HG03135 (cell line): ENCODE results near the gene DAPP1.
"Not testable (repeated sequence)": the region's sequence is repeated elsewhere in the genome, so short reads cannot be mapped to it uniquely, and the experiment has no call there.

Experiments used
- ATAC-seq: cut with Tn5 transposase; IDR thresholded peaks from one replicate; pipeline ENCODE4 v1.9.1; 2021; ENCODE audit warnings: mild to moderate bottlenecking, moderate library complexity; ENCODE audit not compliant: unreplicated experiment

The DAPP1 gene

GRCh38 chr4:99816545-99817308, at the start of gene DAPP1:
Gene DAPP1 (plus strand): TSS chr4:99816827. CDS start chr4:99816914, 87 bp downstream.
- peak; percentile 97 for ATAC-seq

GRCh38 chr4:99770842-99771241, 45.8 kb upstream of the DAPP1 start:
- ATAC-seq = not testable (repeated sequence)

- ATAC-seq = no peak
These were observed 32.7 kb upstream of the DAPP1 start for GRCh38 chr4:99783940-99784339.

DNA sequence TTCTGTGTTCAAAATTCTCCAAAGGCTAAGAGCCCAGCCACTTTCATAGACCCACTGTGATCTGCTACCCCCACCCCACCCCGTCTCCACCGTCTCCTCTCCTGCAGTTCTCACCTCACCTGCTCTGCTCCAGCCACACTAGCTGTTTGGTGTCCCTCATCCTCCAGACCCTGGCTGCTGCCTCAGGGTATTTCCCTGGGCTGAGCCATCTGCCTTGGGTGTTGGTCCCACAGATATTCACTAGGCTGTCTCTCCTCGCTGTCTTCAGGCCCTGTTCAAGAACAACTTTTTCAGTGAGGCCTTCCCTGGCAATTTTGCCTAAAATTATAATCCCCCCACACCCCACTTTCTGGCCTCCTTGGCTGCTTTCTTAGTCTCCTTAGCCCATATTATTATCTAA, 31.8 kb upstream of the DAPP1 start:
- no peak for ATAC-seq

DNA sequence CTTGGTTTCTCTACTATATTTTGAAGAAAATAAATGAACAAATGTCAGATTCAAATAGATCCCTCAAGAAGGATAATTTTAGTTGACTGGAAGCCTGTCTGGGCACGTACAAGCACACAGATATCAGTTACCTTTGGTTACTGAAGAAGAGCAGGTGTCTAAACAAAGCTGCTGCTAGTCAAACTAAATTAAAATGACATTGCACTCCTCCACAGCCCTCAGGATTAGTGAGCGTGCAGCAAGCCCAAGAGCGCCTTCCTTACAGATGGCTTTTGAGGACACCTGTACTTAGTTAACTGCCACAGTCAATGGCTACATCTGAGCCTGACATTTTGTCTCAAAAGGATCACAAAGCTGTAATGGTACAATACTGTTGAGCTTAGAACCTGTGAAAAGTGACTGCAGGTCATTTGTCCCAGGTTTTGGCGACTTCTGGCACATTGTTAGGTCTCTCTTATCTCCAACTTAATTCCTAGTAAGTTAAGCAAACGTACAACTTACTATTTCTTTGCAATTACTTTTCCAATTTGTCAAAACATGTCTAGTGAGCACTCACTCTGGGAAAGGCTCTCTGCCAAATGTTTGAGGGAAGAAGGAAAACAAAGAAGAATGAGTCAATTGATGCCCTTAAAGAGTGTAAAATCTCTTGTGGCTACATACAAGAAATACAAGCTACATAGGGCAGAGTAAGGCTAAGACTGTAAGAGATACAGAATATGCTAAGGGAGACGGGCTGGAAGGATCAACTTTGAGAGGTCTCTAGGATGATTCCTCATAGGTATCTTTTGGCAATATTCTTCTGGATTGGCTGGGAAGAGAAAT, 25.6 kb upstream of the DAPP1 start:
- no peak for ATAC-seq

DNA sequence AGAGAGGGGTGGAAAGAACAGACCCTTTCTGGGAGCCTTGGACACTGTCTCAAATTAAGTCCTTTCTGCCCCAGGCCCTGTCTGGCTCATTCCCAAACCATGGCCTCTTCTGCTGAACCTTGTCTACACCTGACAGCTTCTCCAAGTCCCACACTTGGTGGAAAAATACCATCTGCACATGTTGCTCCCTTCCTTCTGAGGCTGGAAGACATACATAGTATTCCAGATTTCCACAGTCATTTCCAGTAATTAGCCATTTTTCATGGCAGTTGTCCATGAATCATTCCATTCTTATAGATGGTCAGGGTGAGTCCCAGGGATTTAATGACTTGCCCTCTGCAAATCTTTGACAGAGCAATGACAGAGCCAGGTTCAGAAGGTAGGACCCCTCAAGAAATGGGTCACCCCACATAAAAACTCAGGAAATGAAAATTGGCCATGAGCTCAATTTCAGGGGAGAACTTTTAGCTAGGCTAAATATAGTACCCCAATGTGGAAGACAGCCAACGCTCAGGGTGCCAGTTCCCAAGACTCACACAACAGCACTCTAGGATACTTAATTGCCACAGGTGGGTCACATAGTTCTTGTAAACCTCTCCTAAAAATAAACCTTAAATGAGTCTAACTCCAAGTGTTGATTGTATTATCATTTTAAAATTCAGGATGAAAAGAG, 16.2 kb upstream of the DAPP1 start:
- no peak for ATAC-seq

DNA sequence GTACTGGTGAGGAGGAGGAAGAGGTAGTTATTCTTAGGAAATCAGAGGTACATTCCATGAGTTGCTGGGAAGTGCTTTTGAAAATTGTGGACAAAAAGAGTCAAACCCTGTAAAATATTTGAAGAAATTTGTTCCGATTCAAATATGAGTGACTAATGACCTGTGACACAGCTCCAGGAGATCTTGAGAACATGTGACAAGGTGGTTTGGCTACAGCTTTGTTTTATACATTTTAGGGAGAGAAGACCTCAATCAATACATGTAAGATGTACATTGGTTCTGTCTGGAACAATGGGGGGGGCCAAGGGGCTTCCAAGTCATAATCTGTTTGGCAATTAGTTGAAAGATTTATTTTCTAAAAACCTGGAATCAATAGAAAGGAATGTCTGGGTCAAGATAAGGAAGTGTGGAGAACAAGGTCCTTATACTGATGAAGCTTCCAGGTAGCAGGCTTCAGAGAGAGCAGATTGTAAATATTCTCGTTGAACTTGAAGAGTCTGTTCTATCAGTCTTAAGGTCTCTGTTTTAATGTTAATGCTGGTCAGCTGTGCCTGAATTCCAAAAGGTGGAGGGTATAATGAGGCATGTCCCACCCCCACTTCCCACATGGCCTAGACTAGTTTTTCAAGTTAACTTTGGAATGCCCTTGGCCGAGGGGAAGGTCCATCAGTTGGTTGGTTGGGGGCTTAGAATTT, 15.5 kb upstream of the DAPP1 start:
- no peak for ATAC-seq

GRCh38 chr4:99803566-99804101, 13.0 kb upstream of the DAPP1 start:
- no peak for ATAC-seq

- ATAC-seq = no peak
These were observed 10.1 kb upstream of the DAPP1 start for GRCh38 chr4:99806545-99806944.

DNA sequence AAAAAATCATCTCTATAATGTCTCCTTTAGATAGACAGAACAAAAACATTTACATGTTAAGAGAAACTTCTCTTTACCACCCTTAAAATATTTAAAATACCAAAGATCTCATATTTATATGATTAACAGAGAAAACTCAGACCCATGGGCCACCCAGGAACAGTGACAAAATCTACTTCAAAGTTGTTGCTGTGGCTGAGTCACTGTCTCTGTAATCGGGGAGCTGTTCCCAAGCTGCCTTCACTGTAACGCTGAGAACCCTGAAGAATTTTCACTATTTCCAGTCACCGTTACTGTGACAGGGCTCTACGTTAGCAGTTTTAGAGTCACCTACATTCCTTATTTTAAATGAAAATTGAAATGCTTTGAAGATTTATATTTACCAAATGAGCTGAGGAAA, 9.0 kb upstream of the DAPP1 start:
- ATAC-seq = no peak

DNA sequence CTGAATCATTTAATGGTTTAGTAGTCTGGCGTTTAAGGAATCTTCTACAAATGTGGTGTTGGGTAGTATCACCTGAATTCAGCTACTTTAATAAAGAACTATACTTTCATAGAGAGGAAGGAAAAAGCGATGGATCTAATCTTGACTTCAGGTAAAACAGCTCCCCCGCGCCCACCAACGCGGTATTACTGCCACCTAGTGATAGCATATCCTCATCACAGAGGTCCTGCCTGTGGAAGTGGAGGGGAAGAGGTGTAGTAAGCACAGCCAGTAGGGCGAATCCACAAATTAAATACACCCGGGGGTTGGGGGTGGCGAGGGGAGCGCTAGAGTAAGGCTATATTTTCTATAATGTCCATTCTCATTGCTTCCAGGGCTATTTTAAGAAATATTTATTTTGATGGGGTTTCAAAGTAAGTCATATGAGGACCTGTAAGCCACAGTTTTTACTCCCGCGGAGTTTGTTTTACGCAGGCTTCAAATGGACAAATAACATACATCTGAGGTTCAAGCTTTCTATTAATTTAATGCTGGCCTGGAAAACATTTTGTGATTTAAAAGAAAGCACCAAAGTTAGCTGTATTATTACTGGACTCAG, 8.3 kb upstream of the DAPP1 start:
- peak; percentile 74 for ATAC-seq

DNA sequence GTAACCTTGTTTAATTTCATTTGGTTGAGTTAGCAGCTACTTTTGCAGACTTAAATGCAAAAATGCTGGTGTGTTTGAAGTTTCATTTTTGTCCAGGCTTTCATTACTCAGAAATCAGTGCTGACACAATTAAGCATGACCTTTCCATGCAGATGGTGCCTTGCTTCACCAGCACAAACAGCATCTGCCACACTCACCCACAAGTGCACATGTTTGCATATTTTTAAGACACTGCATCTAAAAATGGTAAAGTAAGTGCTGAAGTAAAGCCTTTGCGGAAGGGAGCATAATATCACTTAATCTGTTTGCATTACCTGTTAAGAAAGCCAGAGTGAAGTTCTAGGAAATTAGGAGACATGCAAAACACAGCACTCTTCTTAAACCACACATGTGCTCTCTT, 7.3 kb upstream of the DAPP1 start:
- no peak for ATAC-seq

DNA sequence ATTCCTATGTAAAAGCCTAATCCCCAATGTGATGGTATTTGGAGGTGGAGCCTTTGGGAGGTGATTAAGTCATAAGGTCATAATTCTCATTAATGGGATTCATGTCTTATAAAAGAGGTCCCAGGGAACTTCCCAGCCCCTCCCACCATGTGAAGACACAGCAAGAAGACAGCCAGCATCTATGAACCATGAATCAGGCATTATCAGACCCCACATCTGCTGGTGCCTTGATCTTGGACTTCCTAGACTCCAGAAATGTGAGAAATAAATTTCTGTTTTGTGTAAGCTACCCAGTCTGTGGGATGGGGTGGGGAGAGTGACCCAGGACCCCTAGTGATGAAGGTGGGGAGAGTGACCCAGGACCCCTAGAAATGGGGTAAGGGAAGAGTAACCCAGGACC, 6.1 kb upstream of the DAPP1 start:
- ATAC-seq = no peak

- no peak for ATAC-seq
These were observed 5.5 kb upstream of the DAPP1 start for GRCh38 chr4:99811117-99811516.

- ATAC-seq = no peak
These were observed 4.8 kb upstream of the DAPP1 start for GRCh38 chr4:99811850-99812249.

DNA sequence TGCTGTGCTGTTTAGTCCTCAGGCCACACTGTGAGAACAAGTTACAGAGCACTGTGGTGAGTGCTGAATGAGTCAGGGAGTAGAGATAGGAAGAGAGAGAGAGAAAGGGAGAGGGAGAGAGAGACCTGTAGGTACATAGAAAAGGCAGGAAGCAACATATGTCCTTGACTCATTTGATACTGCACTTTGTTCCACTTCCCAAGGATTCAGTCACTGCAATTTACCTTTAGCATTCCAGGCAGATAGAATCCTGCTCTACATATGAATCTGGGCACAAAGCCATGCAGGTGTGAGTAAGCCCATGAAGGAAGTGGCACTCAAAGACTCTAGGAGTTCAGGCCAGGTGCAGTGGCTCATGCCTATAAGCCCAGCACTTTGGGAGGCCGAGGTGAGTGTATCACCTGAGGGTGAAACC, 1.0 kb upstream of the DAPP1 start:
- ATAC-seq = no peak

GRCh38 chr4:99817309-99817890, 773 bp downstream of the DAPP1 start:
- ATAC-seq = peak; percentile 23

DNA sequence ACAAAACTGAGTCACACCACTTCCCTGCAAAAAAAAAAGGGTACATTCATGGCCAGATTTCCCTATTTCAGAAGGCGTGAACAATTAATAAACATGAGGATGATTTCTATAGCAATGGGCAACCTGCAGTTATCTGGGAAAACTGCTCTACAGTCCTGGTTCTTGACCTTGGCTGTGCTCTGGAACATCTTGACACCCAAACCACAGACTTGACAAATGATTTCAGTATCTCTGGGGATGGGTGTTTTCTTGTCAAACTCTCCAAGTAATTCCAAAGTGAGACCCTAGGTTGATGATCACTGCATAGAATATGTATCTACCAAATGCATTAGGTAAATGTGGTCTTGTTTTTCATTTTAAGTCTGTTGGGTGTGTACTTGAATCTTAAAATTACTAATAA, 2.0 kb downstream of the DAPP1 start:
- no peak for ATAC-seq

- peak; percentile 80 for ATAC-seq
These were observed 5.4 kb downstream of the DAPP1 start for GRCh38 chr4:99821918-99822503.

DNA sequence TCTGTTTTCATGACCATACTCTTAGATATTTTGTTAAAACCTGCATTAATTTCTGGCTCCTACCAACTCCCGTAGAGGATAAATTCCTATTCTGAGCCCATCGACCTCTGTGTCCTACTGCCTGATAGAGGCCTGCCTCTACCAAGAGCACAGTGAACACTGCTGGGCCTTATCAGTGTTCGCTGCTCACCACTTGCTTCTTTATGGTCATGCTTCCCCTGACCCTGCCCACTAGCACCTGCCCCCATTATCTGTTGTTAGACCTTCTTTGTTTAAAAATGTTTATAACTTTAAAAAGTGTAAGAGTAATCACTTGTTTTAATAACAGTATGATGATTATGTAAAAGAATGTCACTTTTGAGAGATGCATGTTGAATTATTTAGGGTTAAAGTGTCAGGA, 6.1 kb downstream of the DAPP1 start:
- ATAC-seq = no peak
